ENCODE results near the gene NAPSA. TPM values are rescaled to one million over a fixed set of nuclear protein-coding genes. Genes with fewer than 3 reads are reported as not detected.

Gene NAPSA
- polyA plus RNA-seq, 1 of the 3 experiments (the other 2 are of a cell fraction) = 0.43 TPM

DNA sequence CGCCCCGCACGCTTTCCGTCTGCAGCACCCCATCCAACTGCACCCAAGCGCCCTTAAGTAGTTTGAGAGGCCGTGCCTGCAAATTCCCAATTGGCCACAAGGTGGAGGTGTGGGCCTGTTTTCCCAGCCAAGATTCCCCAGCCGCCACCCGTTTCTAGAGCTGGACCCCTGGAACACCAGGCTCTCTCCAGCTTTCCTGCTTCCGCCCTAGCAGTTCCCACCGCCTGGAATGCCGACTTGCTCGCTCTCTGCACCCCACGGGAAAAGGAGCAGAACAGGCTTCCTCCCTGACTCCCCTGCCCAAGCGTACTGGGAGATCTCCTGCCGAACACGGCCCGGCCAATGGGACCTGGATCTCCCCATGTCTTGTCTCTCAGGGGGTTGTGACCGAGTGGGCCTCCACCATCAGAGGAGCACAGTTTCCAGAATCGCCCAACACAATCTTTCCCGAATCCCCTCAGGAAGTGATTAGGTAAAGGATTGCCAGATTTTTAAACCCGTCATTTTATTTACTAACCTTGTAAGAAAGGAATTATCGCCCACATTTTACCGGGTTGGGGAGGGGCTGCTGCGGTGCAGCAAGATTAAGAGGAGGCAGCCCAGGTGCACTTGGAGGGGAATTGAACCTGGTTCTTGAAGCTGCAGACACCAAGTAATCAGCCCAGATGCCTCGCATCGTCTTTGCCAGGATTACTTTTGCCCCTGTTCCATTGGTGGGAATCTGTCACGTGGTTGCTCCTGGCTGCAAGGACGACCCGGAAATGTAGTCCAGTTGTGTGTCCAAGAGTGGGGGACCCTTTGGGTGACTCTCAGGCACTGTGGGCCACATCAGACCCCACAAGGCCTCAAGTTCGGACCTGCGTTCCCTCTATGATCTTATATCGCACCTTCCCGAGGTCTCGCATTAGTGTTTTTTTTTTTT, 3.5 kb upstream of the NAPSA start (continued):
- TF ChIP-seq TAF1 (IDR thresholded peaks at IDR 0.05; ENCODE audit: borderline replicate concordance, low read depth, low read length) (no peak), TCF12 (IDR thresholded peaks at IDR 0.05) (no peak), MXI1 (IDR thresholded peaks at IDR 0.05; ENCODE audit: low read depth, low read length) (peak; percentile 24; the same call in 1 of the 2 replicates), ELF1 (IDR thresholded peaks at IDR 0.05) (peak; percentile 57; the same call in 1 of the 2 replicates), FOXM1 (IDR thresholded peaks at IDR 0.05; ENCODE audit: low read depth) (no peak), REST (IDR thresholded peaks at IDR 0.05; ENCODE audit: low read depth, low read length) (no peak), SMC3 (IDR thresholded peaks at IDR 0.05; ENCODE audit: low read depth, low read length) (peak; percentile 71), YY1 (IDR thresholded peaks at IDR 0.05; ENCODE audit: low read depth) (no peak), EZH2phosphoT487 (IDR thresholded peaks at IDR 0.05; ENCODE audit: borderline replicate concordance, low read depth) (no peak), GATA2 (CRISPR knock-in tag; IDR thresholded peaks at IDR 0.05) (no peak), RCOR1 (IDR thresholded peaks at IDR 0.05; ENCODE audit: low read length) (0 out of 2 replicates have a peak, but pooled peaks have one; percentile 13), RXRA (IDR thresholded peaks at IDR 0.05; ENCODE audit: borderline replicate concordance, low read depth) (no peak), FOSL2 (IDR thresholded peaks at IDR 0.05; ENCODE audit: borderline replicate concordance, low read depth) (no peak), NFIC (IDR thresholded peaks at IDR 0.05; ENCODE audit: borderline replicate concordance) (no peak), CHD2 (IDR thresholded peaks at IDR 0.05; ENCODE audit: low read length, partially characterized antibody) (peak; percentile 31), TEAD4 (IDR thresholded peaks at IDR 0.05; ENCODE audit: borderline replicate concordance, insufficient read depth) (no peak)
- TF ChIP-seq, protein P1, sequence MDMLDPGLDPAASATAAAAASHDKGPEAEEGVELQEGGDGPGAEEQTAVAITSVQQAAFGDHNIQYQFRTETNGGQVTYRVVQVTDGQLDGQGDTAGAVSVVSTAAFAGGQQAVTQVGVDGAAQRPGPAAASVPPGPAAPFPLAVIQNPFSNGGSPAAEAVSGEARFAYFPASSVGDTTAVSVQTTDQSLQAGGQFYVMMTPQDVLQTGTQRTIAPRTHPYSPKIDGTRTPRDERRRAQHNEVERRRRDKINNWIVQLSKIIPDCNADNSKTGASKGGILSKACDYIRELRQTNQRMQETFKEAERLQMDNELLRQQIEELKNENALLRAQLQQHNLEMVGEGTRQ (IDR thresholded peaks at IDR 0.05; ENCODE audit: borderline replicate concordance, low read depth, low read length) = peak; percentile 58; the same call in 1 of the 2 replicates
